NB4 (cell line): ENCODE results near the gene NWD2.

Experiments used
- CTCF ChIP-seq: IDR thresholded peaks from one replicate; pipeline ENCODE4 v1.5.1; 2012; ENCODE audit warnings: low read depth, low read length
- MYC ChIP-seq: IDR thresholded peaks from 2 replicates; pipeline ENCODE4 v1.6.1; 2011; ENCODE audit warnings: low read depth, low read length
- POLR2A ChIP-seq: IDR thresholded peaks from 2 replicates; pipeline ENCODE4 v1.6.1; 2011; ENCODE audit warnings: mild to moderate bottlenecking; ENCODE audit not compliant: insufficient read length; ENCODE audit errors: extremely low read depth

GRCh38 chr4:37381040-37381668, 136.6 kb downstream of the NWD2 start:
- no peak for TF ChIP-seq CTCF
- no peak for TF ChIP-seq POLR2A
- no peak for TF ChIP-seq MYC
